GM12891 (cell line): Measurements from ENCODE around the gene KCNMB1.

ENCODE experiments used
- PAX5 ChIP-seq: IDR thresholded peaks from 2 replicates; pipeline ENCODE4 v1.6.1; 2011; ENCODE audit warnings: low read length, moderate library complexity, mild to moderate bottlenecking; ENCODE audit not compliant: insufficient read depth, severe bottlenecking
- POLR2A ChIP-seq: IDR thresholded peaks from 2 replicates; pipeline ENCODE4 v1.6.1; 2011; ENCODE audit warnings: low read depth, low read length, control low read depth
- POLR2AphosphoS5 ChIP-seq: IDR thresholded peaks from 2 replicates; pipeline ENCODE4 v1.6.1; 2011; ENCODE audit warnings: low read depth, low read length, control low read depth
- SPI1 ChIP-seq: IDR thresholded peaks from 2 replicates; pipeline ENCODE4 v1.6.1; 2011; ENCODE audit warnings: low read depth, low read length, control low read depth
- TAF1 ChIP-seq: IDR thresholded peaks from 2 replicates; pipeline ENCODE4 v1.6.1; 2011; ENCODE audit warnings: low read depth, low read length, control low read depth

GRCh38 chr5:170330568-170331054 lies 58.6 kb downstream of the KCNMB1 start:
- no peak for TF ChIP-seq POLR2AphosphoS5
- no peak for TF ChIP-seq TAF1
- TF ChIP-seq POLR2A: no peak
- TF ChIP-seq SPI1: peak; percentile 60
- no peak for TF ChIP-seq PAX5
